Measurements from ENCODE around the gene PDZK1IP1. TPM values are rescaled to one million over a fixed set of nuclear protein-coding genes. Genes with fewer than 3 reads are reported as not detected.

Gene PDZK1IP1
- polyA plus RNA-seq, 1 donor from 2014 or later, result not detected

DNA sequence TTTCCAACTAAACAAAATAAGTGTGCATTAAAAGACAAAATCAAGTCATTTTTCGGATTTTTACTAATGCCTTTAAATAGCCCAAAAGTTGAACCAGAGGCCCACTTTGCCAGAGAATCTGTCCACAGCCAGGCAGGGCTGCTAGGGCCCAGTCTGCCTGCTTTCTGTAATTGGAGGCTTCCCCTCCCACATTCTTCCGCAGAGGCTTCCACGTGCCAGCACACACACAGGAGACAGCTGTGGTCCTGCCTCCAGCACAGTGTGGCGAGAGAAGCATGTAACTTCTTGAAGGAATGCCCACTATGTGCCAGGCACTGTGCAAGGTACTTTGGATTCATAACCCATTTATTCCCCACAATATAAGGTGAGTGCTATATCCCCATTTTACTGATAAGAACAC, 11.3 kb upstream of the PDZK1IP1 start:
- no peak overlapping the region for H3K27ac ChIP-seq (ENCODE audit: low read length)
- no peaks in the 10 kb centered on the region for H3K9me2 ChIP-seq (ENCODE audit: insufficient read depth, low read length)
- no peaks in the 10 kb centered on the region for H3K9me3 ChIP-seq (ENCODE audit: low read length)
- no peaks in the 10 kb centered on the region for H3K79me2 ChIP-seq (replicated peaks; ENCODE audit: insufficient read depth, low read length)
- H3K9ac ChIP-seq (ENCODE audit: low read length), result no peak overlapping the region
- H3K27me3 ChIP-seq (ENCODE audit: insufficient read depth, low read depth, low read length), result no peaks in the 10 kb centered on the region
- no peak overlapping the region for H3K4me3 ChIP-seq (ENCODE audit: low read length)
- H2AFZ ChIP-seq (ENCODE audit: low read depth, low read length), result no peak overlapping the region
- no peaks in the 10 kb centered on the region for H3F3A ChIP-seq (ENCODE audit: insufficient read depth, low read length, poor library complexity, severe bottlenecking)
- H3K4me2 ChIP-seq (ENCODE audit: low read length), result no peak overlapping the region
- no peaks in the 10 kb centered on the region for H3K36me3 ChIP-seq (ENCODE audit: insufficient read depth, low read length)
- no peaks in the 10 kb centered on the region for H4K20me1 ChIP-seq (ENCODE audit: insufficient read depth)
- TF ChIP-seq RAD21 (conservative IDR thresholded peaks at IDR 0.05) (no peak), SMC3 (conservative IDR thresholded peaks at IDR 0.05; ENCODE audit: poor library complexity) (no peak), TAF1 (IDR thresholded peaks at IDR 0.05; ENCODE audit: low read depth) (no peak), EP300 (conservative IDR thresholded peaks at IDR 0.05; ENCODE audit: poor library complexity, severe bottlenecking) (no peak), MXI1 (conservative IDR thresholded peaks at IDR 0.05; ENCODE audit: poor library complexity, severe bottlenecking) (no peak), POLR2AphosphoS5 (IDR thresholded peaks at IDR 0.05) (no peak), EZH2 (IDR thresholded peaks at IDR 0.05; ENCODE audit: borderline replicate concordance, insufficient read depth, low read length, poor library complexity, severe bottlenecking) (no peak)
- TF ChIP-seq, protein P1, sequence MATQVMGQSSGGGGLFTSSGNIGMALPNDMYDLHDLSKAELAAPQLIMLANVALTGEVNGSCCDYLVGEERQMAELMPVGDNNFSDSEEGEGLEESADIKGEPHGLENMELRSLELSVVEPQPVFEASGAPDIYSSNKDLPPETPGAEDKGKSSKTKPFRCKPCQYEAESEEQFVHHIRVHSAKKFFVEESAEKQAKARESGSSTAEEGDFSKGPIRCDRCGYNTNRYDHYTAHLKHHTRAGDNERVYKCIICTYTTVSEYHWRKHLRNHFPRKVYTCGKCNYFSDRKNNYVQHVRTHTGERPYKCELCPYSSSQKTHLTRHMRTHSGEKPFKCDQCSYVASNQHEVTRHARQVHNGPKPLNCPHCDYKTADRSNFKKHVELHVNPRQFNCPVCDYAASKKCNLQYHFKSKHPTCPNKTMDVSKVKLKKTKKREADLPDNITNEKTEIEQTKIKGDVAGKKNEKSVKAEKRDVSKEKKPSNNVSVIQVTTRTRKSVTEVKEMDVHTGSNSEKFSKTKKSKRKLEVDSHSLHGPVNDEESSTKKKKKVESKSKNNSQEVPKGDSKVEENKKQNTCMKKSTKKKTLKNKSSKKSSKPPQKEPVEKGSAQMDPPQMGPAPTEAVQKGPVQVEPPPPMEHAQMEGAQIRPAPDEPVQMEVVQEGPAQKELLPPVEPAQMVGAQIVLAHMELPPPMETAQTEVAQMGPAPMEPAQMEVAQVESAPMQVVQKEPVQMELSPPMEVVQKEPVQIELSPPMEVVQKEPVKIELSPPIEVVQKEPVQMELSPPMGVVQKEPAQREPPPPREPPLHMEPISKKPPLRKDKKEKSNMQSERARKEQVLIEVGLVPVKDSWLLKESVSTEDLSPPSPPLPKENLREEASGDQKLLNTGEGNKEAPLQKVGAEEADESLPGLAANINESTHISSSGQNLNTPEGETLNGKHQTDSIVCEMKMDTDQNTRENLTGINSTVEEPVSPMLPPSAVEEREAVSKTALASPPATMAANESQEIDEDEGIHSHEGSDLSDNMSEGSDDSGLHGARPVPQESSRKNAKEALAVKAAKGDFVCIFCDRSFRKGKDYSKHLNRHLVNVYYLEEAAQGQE (IDR thresholded peaks at IDR 0.05; ENCODE audit: borderline replicate concordance), result no peak
- TF ChIP-seq, protein P2, sequence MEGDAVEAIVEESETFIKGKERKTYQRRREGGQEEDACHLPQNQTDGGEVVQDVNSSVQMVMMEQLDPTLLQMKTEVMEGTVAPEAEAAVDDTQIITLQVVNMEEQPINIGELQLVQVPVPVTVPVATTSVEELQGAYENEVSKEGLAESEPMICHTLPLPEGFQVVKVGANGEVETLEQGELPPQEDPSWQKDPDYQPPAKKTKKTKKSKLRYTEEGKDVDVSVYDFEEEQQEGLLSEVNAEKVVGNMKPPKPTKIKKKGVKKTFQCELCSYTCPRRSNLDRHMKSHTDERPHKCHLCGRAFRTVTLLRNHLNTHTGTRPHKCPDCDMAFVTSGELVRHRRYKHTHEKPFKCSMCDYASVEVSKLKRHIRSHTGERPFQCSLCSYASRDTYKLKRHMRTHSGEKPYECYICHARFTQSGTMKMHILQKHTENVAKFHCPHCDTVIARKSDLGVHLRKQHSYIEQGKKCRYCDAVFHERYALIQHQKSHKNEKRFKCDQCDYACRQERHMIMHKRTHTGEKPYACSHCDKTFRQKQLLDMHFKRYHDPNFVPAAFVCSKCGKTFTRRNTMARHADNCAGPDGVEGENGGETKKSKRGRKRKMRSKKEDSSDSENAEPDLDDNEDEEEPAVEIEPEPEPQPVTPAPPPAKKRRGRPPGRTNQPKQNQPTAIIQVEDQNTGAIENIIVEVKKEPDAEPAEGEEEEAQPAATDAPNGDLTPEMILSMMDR (IDR thresholded peaks at IDR 0.05; ENCODE audit: poor library complexity, severe bottlenecking), result no peak

DNA sequence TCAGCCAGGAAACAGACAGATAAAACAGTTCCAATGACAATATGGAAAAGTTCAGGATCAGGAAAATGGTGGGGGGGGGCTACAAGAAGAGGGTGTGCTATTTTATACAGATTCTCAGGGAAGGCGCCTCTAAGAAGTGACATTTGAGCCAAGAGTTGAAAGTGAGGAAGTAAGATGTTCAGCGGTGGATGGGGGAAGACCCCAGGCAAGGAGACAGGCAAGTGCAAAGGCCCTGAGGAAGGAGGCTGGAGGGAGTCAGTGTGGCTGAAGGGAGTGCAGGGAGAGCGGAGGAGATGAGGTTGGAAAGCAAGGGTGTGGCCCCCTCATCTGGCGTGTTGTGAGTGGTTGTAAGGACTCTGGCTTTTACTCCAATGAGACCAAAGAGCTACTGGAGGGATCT, 8.4 kb upstream of the PDZK1IP1 start:
- H3K9me2 ChIP-seq (ENCODE audit: insufficient read depth, low read length), result no peaks in the 10 kb centered on the region
- no peaks in the 10 kb centered on the region for H3F3A ChIP-seq (ENCODE audit: insufficient read depth, low read length, poor library complexity, severe bottlenecking)
- no peak overlapping the region for H3K4me3 ChIP-seq (ENCODE audit: low read length)
- H3K79me2 ChIP-seq (replicated peaks; ENCODE audit: insufficient read depth, low read length), result no peaks in the 10 kb centered on the region
- H3K4me2 ChIP-seq (ENCODE audit: low read length), result no peak overlapping the region
- H3K9me3 ChIP-seq (ENCODE audit: low read length), result no peaks in the 10 kb centered on the region
- TF ChIP-seq RAD21 (conservative IDR thresholded peaks at IDR 0.05) (no peak), MXI1 (conservative IDR thresholded peaks at IDR 0.05; ENCODE audit: poor library complexity, severe bottlenecking) (no peak), EP300 (conservative IDR thresholded peaks at IDR 0.05; ENCODE audit: poor library complexity, severe bottlenecking) (no peak), EZH2 (IDR thresholded peaks at IDR 0.05; ENCODE audit: borderline replicate concordance, insufficient read depth, low read length, poor library complexity, severe bottlenecking) (no peak), SMC3 (conservative IDR thresholded peaks at IDR 0.05; ENCODE audit: poor library complexity) (no peak), POLR2AphosphoS5 (IDR thresholded peaks at IDR 0.05) (no peak), TAF1 (IDR thresholded peaks at IDR 0.05; ENCODE audit: low read depth) (no peak)
- TF ChIP-seq, protein P2 (IDR thresholded peaks at IDR 0.05; ENCODE audit: poor library complexity, severe bottlenecking), result no peak
- TF ChIP-seq, protein P1 (IDR thresholded peaks at IDR 0.05; ENCODE audit: borderline replicate concordance), result no peak
- H3K27me3 ChIP-seq (ENCODE audit: insufficient read depth, low read depth, low read length), result no peaks in the 10 kb centered on the region
- no peak overlapping the region for H2AFZ ChIP-seq (ENCODE audit: low read depth, low read length)
- no peak overlapping the region for H3K9ac ChIP-seq (ENCODE audit: low read length)
- no peaks in the 10 kb centered on the region for H3K36me3 ChIP-seq (ENCODE audit: insufficient read depth, low read length)
- H4K20me1 ChIP-seq (ENCODE audit: insufficient read depth), result no peaks in the 10 kb centered on the region
- H3K27ac ChIP-seq (ENCODE audit: low read length), result no peak overlapping the region

Measured in neural cell (in vitro differentiated cells).